ENCODE measurements around the gene PPP1R9B. TPM values are rescaled to one million over a fixed set of nuclear protein-coding genes. Genes with fewer than 3 reads are reported as not detected.
A peak's percentile ranks its signal among the peaks of the same experiment; 100 is the strongest.

The PPP1R9B gene
- total RNA-seq, 1 experiment from 2014 or later: 21.7 TPM

DNA sequence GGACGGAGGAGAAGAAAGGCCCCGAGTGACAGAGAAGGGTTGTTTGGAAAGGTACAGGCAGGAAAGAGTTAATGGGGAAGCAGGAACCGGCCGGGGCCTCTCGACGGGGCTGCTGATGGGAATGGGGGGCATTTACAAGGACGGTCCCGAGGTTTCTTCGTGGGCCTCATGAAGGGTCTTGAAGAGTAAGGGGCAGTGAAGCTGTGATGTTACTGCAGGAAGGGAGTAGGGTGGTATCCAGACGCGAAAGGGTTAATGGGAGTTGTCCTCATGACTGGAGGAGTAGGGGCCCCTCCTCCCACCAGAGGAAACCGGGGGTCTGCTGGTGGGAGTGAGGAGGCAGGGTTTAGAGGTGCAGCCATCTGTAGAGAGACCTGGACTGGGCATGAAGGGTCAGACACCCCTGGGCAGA is 54.8 kb downstream of the PPP1R9B start:
- CTCF ChIA-PET: interaction anchor here (0.9 to 4.6 kb wide), 4 partner anchors 11 to 56 kb away, joined by 4 to 118 read pairs (median 15); no protein-coding TSS in a partner anchor

DNA sequence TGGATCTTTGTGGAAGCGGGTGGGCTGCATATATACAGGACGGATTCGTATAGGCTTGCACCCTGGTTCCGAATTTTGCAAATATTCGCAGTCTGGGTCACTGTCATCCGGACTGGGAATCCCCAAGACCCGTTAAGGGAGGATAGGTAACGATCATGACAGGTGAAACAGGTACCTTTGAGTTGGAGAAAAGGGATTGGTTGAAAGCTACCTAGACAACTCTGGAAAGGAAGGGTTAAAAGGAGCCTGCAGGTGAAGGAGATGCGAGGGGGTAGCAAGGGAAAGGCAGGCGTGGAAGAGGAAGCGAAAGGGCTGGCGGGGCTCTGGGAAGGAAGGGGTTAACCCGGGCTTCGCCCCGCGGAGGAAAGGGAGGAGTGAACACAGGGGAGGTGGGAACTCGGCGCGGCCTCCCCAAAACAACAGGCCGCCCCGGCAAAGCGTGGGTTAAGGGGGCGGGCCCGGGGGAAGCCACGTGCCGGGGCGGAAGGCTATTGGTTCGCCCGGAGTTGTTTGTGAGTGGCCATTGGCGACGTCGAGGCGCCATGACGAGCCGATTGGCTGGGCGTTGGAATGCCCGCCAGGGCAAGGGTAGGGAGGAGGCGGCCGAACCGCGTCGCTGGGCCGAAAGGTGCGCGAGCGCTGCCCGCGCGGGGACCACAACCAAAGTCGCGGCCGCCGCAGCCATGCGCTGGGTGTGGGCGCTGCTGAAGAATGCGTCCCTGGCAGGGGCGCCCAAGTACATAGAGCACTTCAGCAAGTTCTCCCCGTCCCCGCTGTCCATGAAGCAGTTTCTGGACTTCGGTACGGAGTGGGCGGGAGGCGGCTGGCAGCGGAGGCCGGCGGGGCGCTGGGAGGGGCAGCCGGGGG is 55.5 kb downstream of the PPP1R9B start, which contains the start of gene PDK2:
PDK2 (plus strand) TSS at position 599 of the 867 bp plus-strand sequence; CDS start at position 684, 85 bp downstream.
- POLR2A ChIA-PET: interaction anchor here (1.0 to 1.7 kb wide), 4 partner anchors 17 to 56 kb away, joined by 3 to 5 read pairs (median 3); no protein-coding TSS in a partner anchor
- H3K4me1 Mint-ChIP-seq: peaks cover 6% of the 10 kb centered on the region
- TF ChIP-seq TEAD4 (CRISPR knock-in tag; IDR thresholded peaks at IDR 0.05) (peak; percentile 61; the same call in 1 of the 2 replicates), TEAD1 (CRISPR knock-in tag; IDR thresholded peaks at IDR 0.05) (no peak), ETV6 (CRISPR knock-in tag; IDR thresholded peaks at IDR 0.05) (no peak; the same call in 1 of the 2 replicates), SOX15 (CRISPR knock-in tag; IDR thresholded peaks at IDR 0.05) (no peak), RELA (CRISPR knock-in tag; IDR thresholded peaks at IDR 0.05; ENCODE audit: borderline replicate concordance) (no peak)
- TF ChIP-seq, protein P1, sequence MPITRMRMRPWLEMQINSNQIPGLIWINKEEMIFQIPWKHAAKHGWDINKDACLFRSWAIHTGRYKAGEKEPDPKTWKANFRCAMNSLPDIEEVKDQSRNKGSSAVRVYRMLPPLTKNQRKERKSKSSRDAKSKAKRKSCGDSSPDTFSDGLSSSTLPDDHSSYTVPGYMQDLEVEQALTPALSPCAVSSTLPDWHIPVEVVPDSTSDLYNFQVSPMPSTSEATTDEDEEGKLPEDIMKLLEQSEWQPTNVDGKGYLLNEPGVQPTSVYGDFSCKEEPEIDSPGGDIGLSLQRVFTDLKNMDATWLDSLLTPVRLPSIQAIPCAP (CRISPR knock-in tag; IDR thresholded peaks at IDR 0.05): no peak
- TF ChIP-seq, protein P2, sequence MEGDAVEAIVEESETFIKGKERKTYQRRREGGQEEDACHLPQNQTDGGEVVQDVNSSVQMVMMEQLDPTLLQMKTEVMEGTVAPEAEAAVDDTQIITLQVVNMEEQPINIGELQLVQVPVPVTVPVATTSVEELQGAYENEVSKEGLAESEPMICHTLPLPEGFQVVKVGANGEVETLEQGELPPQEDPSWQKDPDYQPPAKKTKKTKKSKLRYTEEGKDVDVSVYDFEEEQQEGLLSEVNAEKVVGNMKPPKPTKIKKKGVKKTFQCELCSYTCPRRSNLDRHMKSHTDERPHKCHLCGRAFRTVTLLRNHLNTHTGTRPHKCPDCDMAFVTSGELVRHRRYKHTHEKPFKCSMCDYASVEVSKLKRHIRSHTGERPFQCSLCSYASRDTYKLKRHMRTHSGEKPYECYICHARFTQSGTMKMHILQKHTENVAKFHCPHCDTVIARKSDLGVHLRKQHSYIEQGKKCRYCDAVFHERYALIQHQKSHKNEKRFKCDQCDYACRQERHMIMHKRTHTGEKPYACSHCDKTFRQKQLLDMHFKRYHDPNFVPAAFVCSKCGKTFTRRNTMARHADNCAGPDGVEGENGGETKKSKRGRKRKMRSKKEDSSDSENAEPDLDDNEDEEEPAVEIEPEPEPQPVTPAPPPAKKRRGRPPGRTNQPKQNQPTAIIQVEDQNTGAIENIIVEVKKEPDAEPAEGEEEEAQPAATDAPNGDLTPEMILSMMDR (IDR thresholded peaks at IDR 0.05): no peak
- TF ChIP-seq, protein P3, sequence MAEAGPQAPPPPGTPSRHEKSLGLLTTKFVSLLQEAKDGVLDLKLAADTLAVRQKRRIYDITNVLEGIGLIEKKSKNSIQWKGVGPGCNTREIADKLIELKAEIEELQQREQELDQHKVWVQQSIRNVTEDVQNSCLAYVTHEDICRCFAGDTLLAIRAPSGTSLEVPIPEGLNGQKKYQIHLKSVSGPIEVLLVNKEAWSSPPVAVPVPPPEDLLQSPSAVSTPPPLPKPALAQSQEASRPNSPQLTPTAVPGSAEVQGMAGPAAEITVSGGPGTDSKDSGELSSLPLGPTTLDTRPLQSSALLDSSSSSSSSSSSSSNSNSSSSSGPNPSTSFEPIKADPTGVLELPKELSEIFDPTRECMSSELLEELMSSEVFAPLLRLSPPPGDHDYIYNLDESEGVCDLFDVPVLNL (CRISPR knock-in tag; IDR thresholded peaks at IDR 0.05; ENCODE audit: borderline replicate concordance, low read depth): no peak

More for the DNA sequence above, 54.8 kb downstream of the PPP1R9B start:
- Mint-ChIP-seq H3K4me1 (peaks cover 7% of the 10 kb centered on the region), H3K27me3 (ENCODE audit: low read depth) (no peaks in the 10 kb centered on the region), H3K36me3 (no peaks in the 10 kb centered on the region), H3K4me3 (peak overlapping the region; percentile 97), H3K27ac (peak overlapping the region; percentile 41; the same call in 1 of the 2 replicates), H3K9me3 (no peaks in the 10 kb centered on the region)
- POLR2A ChIA-PET: interaction anchor here (0.6 kb wide), 1 partner anchor 11 kb away, joined by 5 read pairs; no protein-coding TSS in a partner anchor
- DNase-seq (ENCODE audit: low spot score) (no peak), ATAC-seq (no peak)
- TF ChIP-seq, protein P4, sequence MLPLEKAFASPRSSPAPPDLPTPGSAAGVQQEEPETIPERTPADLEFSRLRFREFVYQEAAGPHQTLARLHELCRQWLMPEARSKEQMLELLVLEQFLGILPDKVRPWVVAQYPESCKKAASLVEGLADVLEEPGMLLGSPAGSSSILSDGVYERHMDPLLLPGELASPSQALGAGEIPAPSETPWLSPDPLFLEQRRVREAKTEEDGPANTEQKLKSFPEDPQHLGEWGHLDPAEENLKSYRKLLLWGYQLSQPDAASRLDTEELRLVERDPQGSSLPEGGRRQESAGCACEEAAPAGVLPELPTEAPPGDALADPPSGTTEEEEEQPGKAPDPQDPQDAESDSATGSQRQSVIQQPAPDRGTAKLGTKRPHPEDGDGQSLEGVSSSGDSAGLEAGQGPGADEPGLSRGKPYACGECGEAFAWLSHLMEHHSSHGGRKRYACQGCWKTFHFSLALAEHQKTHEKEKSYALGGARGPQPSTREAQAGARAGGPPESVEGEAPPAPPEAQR (CRISPR knock-in tag; IDR thresholded peaks at IDR 0.05): no peak
- no peak for TF ChIP-seq TEAD4 (CRISPR knock-in tag; IDR thresholded peaks at IDR 0.05)
- TF ChIP-seq, protein P5, sequence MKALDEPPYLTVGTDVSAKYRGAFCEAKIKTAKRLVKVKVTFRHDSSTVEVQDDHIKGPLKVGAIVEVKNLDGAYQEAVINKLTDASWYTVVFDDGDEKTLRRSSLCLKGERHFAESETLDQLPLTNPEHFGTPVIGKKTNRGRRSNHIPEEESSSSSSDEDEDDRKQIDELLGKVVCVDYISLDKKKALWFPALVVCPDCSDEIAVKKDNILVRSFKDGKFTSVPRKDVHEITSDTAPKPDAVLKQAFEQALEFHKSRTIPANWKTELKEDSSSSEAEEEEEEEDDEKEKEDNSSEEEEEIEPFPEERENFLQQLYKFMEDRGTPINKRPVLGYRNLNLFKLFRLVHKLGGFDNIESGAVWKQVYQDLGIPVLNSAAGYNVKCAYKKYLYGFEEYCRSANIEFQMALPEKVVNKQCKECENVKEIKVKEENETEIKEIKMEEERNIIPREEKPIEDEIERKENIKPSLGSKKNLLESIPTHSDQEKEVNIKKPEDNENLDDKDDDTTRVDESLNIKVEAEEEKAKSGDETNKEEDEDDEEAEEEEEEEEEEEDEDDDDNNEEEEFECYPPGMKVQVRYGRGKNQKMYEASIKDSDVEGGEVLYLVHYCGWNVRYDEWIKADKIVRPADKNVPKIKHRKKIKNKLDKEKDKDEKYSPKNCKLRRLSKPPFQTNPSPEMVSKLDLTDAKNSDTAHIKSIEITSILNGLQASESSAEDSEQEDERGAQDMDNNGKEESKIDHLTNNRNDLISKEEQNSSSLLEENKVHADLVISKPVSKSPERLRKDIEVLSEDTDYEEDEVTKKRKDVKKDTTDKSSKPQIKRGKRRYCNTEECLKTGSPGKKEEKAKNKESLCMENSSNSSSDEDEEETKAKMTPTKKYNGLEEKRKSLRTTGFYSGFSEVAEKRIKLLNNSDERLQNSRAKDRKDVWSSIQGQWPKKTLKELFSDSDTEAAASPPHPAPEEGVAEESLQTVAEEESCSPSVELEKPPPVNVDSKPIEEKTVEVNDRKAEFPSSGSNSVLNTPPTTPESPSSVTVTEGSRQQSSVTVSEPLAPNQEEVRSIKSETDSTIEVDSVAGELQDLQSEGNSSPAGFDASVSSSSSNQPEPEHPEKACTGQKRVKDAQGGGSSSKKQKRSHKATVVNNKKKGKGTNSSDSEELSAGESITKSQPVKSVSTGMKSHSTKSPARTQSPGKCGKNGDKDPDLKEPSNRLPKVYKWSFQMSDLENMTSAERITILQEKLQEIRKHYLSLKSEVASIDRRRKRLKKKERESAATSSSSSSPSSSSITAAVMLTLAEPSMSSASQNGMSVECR (CRISPR knock-in tag; IDR thresholded peaks at IDR 0.05; ENCODE audit: borderline replicate concordance): no peak
- TF ChIP-seq, protein P6, sequence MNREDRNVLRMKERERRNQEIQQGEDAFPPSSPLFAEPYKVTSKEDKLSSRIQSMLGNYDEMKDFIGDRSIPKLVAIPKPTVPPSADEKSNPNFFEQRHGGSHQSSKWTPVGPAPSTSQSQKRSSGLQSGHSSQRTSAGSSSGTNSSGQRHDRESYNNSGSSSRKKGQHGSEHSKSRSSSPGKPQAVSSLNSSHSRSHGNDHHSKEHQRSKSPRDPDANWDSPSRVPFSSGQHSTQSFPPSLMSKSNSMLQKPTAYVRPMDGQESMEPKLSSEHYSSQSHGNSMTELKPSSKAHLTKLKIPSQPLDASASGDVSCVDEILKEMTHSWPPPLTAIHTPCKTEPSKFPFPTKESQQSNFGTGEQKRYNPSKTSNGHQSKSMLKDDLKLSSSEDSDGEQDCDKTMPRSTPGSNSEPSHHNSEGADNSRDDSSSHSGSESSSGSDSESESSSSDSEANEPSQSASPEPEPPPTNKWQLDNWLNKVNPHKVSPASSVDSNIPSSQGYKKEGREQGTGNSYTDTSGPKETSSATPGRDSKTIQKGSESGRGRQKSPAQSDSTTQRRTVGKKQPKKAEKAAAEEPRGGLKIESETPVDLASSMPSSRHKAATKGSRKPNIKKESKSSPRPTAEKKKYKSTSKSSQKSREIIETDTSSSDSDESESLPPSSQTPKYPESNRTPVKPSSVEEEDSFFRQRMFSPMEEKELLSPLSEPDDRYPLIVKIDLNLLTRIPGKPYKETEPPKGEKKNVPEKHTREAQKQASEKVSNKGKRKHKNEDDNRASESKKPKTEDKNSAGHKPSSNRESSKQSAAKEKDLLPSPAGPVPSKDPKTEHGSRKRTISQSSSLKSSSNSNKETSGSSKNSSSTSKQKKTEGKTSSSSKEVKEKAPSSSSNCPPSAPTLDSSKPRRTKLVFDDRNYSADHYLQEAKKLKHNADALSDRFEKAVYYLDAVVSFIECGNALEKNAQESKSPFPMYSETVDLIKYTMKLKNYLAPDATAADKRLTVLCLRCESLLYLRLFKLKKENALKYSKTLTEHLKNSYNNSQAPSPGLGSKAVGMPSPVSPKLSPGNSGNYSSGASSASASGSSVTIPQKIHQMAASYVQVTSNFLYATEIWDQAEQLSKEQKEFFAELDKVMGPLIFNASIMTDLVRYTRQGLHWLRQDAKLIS (CRISPR knock-in tag; IDR thresholded peaks at IDR 0.05; ENCODE audit: borderline replicate concordance): no peak
- TF ChIP-seq, protein P7, sequence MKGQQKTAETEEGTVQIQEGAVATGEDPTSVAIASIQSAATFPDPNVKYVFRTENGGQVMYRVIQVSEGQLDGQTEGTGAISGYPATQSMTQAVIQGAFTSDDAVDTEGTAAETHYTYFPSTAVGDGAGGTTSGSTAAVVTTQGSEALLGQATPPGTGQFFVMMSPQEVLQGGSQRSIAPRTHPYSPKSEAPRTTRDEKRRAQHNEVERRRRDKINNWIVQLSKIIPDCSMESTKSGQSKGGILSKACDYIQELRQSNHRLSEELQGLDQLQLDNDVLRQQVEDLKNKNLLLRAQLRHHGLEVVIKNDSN (CRISPR knock-in tag; IDR thresholded peaks at IDR 0.05): no peak
- no peak for TF ChIP-seq ZNF232 (CRISPR knock-in tag; IDR thresholded peaks at IDR 0.05)

More for the DNA sequence above, 55.5 kb downstream of the PPP1R9B start, which contains the start of gene PDK2:
- DNase-seq (ENCODE audit: low spot score) (peak; percentile 95), ATAC-seq (peak; percentile 93)
- H3K27ac Mint-ChIP-seq: peak within 1 kb of the TSS; percentile 41
- peak within 1 kb of the TSS; percentile 97 for H3K4me3 Mint-ChIP-seq
- H3K9me3 Mint-ChIP-seq: no peaks in the 10 kb centered on the region
- CTCF ChIA-PET: interaction anchor here (0.6 to 5.4 kb wide), 70 partner anchors 9 to 850 kb away, joined by 3 to 118 read pairs (median 6); partner anchors contain the start of genes DLX3, ITGA3, SAMD14 and TMEM92
- H3K27me3 Mint-ChIP-seq (ENCODE audit: low read depth): no peaks in the 10 kb centered on the region
- no peaks in the 10 kb centered on the region for H3K36me3 Mint-ChIP-seq

Data from WTC11 (cell line).